Tibial nerve (tissue), 4 donors: ENCODE data around the gene CFAP57. TPM values are rescaled to one million over a fixed set of nuclear protein-coding genes. Genes with fewer than 3 reads are reported as not detected.

Experiments
- DNase-seq, 2 donors: peaks; one replicate each; pipeline ENCODE4 v3.0.0-alpha.2; 2019; ENCODE audit warnings: low spot score in 2 of 2
- H3K27ac ChIP-seq, 4 donors: fragments of 200-600 bp; sonication (generic) in 3 of 4; one replicate each; pipeline ENCODE4 v1.5.1; 2017 to 2019; ENCODE audit warnings: mild to moderate bottlenecking in 1 of 4
- H3K27me3 ChIP-seq, 2 donors: fragments of 200-600 bp; sonication (generic) in 1 of 2; one replicate each; pipeline versions ENCODE4 v1.5.1 to v1.6.0; 2017 to 2019
- H3K36me3 ChIP-seq, 3 donors: fragments of 200-600 bp; sonication (generic); one replicate each; pipeline ENCODE4 v1.5.1; 2018 to 2019
- H3K4me1 ChIP-seq, 4 donors: fragments of 200-600 bp; sonication (generic) in 3 of 4; one replicate each; pipeline ENCODE4 v1.5.1; 2017 to 2019
- H3K4me3 ChIP-seq, 4 donors: fragments of 200-600 bp; sonication (generic) in 3 of 4; one replicate each; pipeline ENCODE4 v1.5.1; 2017 to 2019; ENCODE audit warnings: mild to moderate bottlenecking in 1 of 4, moderate library complexity in 1 of 4
- H3K9me3 ChIP-seq, 4 donors: fragments of 200-600 bp; sonication (generic) in 3 of 4; one replicate each; pipeline ENCODE4 v1.5.1; 2017 to 2019
- CTCF ChIP-seq, 5 experiments: fragments of 200-600 bp in 3 of 5; fragments of 450-650 bp in 2 of 5; sonication (generic) in 3 of 5; IDR thresholded peaks; one replicate each; pipeline ENCODE4 v1.5.1; 2016 to 2019; ENCODE audit warnings: antibody characterized with exemption in 5 of 5, mild to moderate bottlenecking in 3 of 5, moderate library complexity in 2 of 5
- EP300 ChIP-seq, 2 donors: sonication (generic); formaldehyde crosslinking; IDR thresholded peaks; one replicate each; pipeline ENCODE4 v1.6.1; 2017; ENCODE audit warnings: antibody characterized with exemption in 2 of 2, mild to moderate bottlenecking in 1 of 2
- POLR2A ChIP-seq, 2 donors: fragments of 450-650 bp; IDR thresholded peaks; one replicate each; pipeline ENCODE4 v1.6.1; 2017; ENCODE audit warnings: antibody characterized with exemption in 2 of 2, mild to moderate bottlenecking in 2 of 2, moderate library complexity in 2 of 2
- WGBS, 2 donors: methylation state at CpG; one replicate each; pipeline ENCODE4 v1.1.5; 2018; 5-methylcytosine and 5-hydroxymethylcytosine counted together
- total RNA-seq, 4 donors: library from RNA; depleted of rRNA; stranded (reverse); fragments of >200 nt; gene quantifications; one replicate each; pipeline ENCODE4 v1.1.0, GENCODE V29; 2016

CFAP57 gene
- total RNA-seq, 4 donors from 2014 or later, result 0.21 to 0.30 (median 0.22) TPM; not detected in 1

DNA sequence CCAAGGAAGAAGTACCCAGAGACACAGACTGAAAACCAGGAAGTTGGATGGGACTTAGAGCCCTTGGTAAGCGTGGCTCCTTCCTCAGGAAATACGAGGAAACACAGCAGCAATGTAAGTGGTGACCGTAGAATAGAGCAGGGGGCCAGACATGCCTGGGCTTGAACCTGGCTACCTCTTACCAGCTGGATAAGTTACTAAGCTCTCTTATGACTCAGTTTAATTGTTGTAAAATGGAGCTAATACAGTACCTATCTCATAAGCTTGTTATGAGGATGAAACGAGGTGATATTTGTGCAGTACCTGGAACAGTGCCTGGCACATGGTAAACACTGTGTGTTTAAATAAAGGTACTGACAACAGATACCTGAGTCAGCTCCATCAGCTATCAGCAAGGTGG is 19.3 kb upstream of the CFAP57 start:
- H3K27ac ChIP-seq, result no peak overlapping the region
- no peaks in the 10 kb centered on the region for H3K9me3 ChIP-seq
- peaks cover 0 to 9% of the 10 kb centered on the region in 2 donors for H3K27me3 ChIP-seq
- no peaks in the 10 kb centered on the region for H3K36me3 ChIP-seq
- H3K4me3 ChIP-seq, result no peak overlapping the region
- no peak for TF ChIP-seq CTCF (IDR thresholded peaks at IDR 0.05)
- no peak for TF ChIP-seq POLR2A (IDR thresholded peaks at IDR 0.05)
- TF ChIP-seq EP300 (IDR thresholded peaks at IDR 0.05), result no peak
- H3K4me1 ChIP-seq, result peaks cover 0 to 6% (median 2%) of the 10 kb centered on the region in 4 donors
- DNase-seq, result no peak
- 66 to 69% methylated on average over 4 of the region's 4 CpGs for WGBS, 2 donors

GRCh38 chr1:43153443-43153842 is 18.7 kb upstream of the CFAP57 start:
- Histone ChIP-seq H3K4me1 (peaks cover 0 to under 1% (median 0%) of the 10 kb centered on the region in 4 donors), H3K9me3 (no peaks in the 10 kb centered on the region), H3K27ac (no peak overlapping the region), H3K36me3 (no peaks in the 10 kb centered on the region), H3K27me3 (peaks cover 0 to 7% of the 10 kb centered on the region in 2 donors), H3K4me3 (no peak overlapping the region)
- WGBS, 2 donors, result 88 to 92% methylated on average over 6 of the region's 6 CpGs
- DNase-seq, result no peak
- TF ChIP-seq CTCF (IDR thresholded peaks at IDR 0.05), result no peak
- no peak for TF ChIP-seq EP300 (IDR thresholded peaks at IDR 0.05)
- TF ChIP-seq POLR2A (IDR thresholded peaks at IDR 0.05), result no peak

DNA sequence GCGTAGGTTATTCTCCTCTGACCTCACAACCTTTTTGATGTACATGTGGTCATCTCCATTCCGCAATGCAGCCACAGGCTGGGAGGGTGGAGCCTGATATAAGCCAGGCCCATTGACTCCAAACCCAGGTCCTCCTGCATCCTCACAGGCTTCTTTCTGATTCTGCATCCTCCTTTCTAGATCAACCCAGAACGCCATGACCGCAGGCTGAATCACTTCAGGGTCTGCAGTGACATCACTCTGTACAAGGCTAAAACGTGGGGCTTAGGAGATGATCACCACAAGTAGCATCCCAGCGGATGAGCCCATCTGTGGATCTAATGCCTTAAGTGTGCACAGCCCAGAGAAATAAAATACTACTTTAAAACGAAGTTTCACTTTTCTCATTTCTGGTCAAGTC is 16.1 kb upstream of the CFAP57 start:
- WGBS, 2 donors, result 79% methylated on average over 7 of the region's 7 CpGs
- H3K4me1 ChIP-seq, result no peaks in the 10 kb centered on the region
- H3K4me3 ChIP-seq, result no peak overlapping the region
- DNase-seq, result no peak
- TF ChIP-seq POLR2A (IDR thresholded peaks at IDR 0.05), result no peak
- TF ChIP-seq CTCF (IDR thresholded peaks at IDR 0.05), result no peak
- no peak for TF ChIP-seq EP300 (IDR thresholded peaks at IDR 0.05)
- no peaks in the 10 kb centered on the region for H3K9me3 ChIP-seq
- no peak overlapping the region for H3K27ac ChIP-seq
- no peaks in the 10 kb centered on the region for H3K36me3 ChIP-seq
- no peaks in the 10 kb centered on the region for H3K27me3 ChIP-seq

DNA sequence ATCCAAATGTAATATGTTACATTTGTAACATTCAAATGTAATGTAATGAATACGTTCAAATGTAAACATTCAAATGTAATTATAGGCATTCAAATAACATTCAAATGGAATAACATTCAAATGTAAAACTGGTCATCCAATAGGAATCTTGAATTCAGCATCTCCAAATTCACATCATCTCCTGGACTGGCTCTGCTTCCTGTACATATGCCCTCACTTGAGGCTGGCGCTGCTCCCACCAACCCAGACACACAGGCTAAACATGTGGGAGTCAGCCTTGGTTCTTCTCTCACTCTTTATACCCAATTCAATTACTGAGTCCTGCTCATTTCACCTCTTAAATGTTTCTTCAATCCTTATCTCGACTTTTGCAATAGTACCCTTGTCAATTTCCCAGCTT is 7.0 kb upstream of the CFAP57 start:
- TF ChIP-seq POLR2A (IDR thresholded peaks at IDR 0.05), result no peak
- no peak for TF ChIP-seq CTCF (IDR thresholded peaks at IDR 0.05)
- no peak for TF ChIP-seq EP300 (IDR thresholded peaks at IDR 0.05)
- H3K36me3 ChIP-seq, result peaks cover 0 to 81% (median 26%) of the 10 kb centered on the region in 3 donors

GRCh38 chr1:43165765-43166164 is 6.4 kb upstream of the CFAP57 start:
- no peak for TF ChIP-seq POLR2A (IDR thresholded peaks at IDR 0.05)
- no peak for TF ChIP-seq EP300 (IDR thresholded peaks at IDR 0.05)
- no peak for TF ChIP-seq CTCF (IDR thresholded peaks at IDR 0.05)
- H3K9me3 ChIP-seq, result no peaks in the 10 kb centered on the region
- H3K36me3 ChIP-seq, result peaks cover 0 to 87% (median 26%) of the 10 kb centered on the region in 3 donors
- WGBS, 2 donors, result 94% methylated on average over 5 of the region's 5 CpGs
- no peak overlapping the region for H3K27ac ChIP-seq
- no peak for DNase-seq
- peaks cover 0 to 5% (median 1%) of the 10 kb centered on the region in 4 donors for H3K4me1 ChIP-seq
- H3K27me3 ChIP-seq, result no peaks in the 10 kb centered on the region
- no peak overlapping the region for H3K4me3 ChIP-seq

More for the DNA sequence above, 7.0 kb upstream of the CFAP57 start:
- no peaks in the 10 kb centered on the region for H3K4me1 ChIP-seq
- no peak for DNase-seq
- 85 to 90% methylated on average over 3 of the region's 3 CpGs for WGBS, 2 donors
- no peak overlapping the region for H3K4me3 ChIP-seq
- H3K9me3 ChIP-seq, result no peaks in the 10 kb centered on the region
- no peaks in the 10 kb centered on the region for H3K27me3 ChIP-seq
- H3K27ac ChIP-seq, result no peak overlapping the region
